Smooth muscle cell (in vitro differentiated cells): ENCODE measurements around the gene TIPIN. TPM values are rescaled to one million over a fixed set of nuclear protein-coding genes. Genes with fewer than 3 reads are reported as not detected.
A peak's percentile ranks its signal among the peaks of the same experiment; 100 is the strongest.
"Not testable (repeated sequence)": the region's sequence is repeated elsewhere in the genome, so short reads cannot be mapped to it uniquely, and the experiment has no call there.

Experiments
- DNase-seq: peaks from one replicate; lab custom pipeline; 2025; ENCODE audit not compliant: unreplicated experiment; lab: John Stamatoyannopoulos, UW
- H2AFZ ChIP-seq: fragments of 200-600 bp; sonication (generic); 2 replicates; pipeline ENCODE4 v1.6.0; 2016; ENCODE audit warnings: antibody characterized with exemption, low read depth, mild to moderate bottlenecking
- H3F3A ChIP-seq: fragments of 200-600 bp; sonication (generic); 2 replicates; pipeline ENCODE4 v1.6.0; 2017; ENCODE audit warnings: antibody characterized with exemption, low read depth
- H3K27ac ChIP-seq: fragments of 200-600 bp; sonication (generic); 2 replicates; pipeline ENCODE4 v1.5.1; 2016; ENCODE audit warnings: low read depth, mild to moderate bottlenecking
- H3K27me3 ChIP-seq: fragments of 200-600 bp; sonication (generic); 2 replicates; pipeline ENCODE4 v1.6.1; 2016; ENCODE audit warnings: low read depth, mild to moderate bottlenecking
- H3K36me3 ChIP-seq: fragments of 200-600 bp; sonication (generic); 2 replicates; pipeline ENCODE4 v1.5.1; 2016; ENCODE audit warnings: low read depth
- H3K4me1 ChIP-seq: fragments of 200-600 bp; sonication (generic); 2 replicates; pipeline ENCODE4 v1.5.1; 2016; ENCODE audit warnings: low read depth
- H3K4me2 ChIP-seq: fragments of 200-600 bp; sonication (generic); 2 replicates; pipeline ENCODE4 v1.6.0; 2016; ENCODE audit warnings: mild to moderate bottlenecking
- H3K4me3 ChIP-seq: fragments of 200-600 bp; sonication (generic); 2 replicates; pipeline ENCODE4 v1.5.1; 2016; ENCODE audit warnings: mild to moderate bottlenecking
- H3K79me2 ChIP-seq: fragments of 200-600 bp; sonication (generic); 2 replicates; pipeline ENCODE4 v1.6.0; 2016; ENCODE audit warnings: low read depth, mild to moderate bottlenecking
- H3K9ac ChIP-seq: fragments of 200-600 bp; sonication (generic); 2 replicates; pipeline ENCODE4 v1.6.0; 2016; ENCODE audit warnings: low read depth
- H3K9me3 ChIP-seq: fragments of 200-600 bp; sonication (generic); replicated peaks from 2 replicates; pipeline ENCODE4 v1.5.1; 2016; ENCODE audit warnings: low read depth
- H4K20me1 ChIP-seq: fragments of 200-600 bp; sonication (generic); 2 replicates; pipeline ENCODE4 v1.6.0; 2016; ENCODE audit warnings: low read depth
- WGBS: methylation state at CpG from one replicate; pipeline ENCODE4 v1.1.7; 2016; ENCODE audit warnings: low lambda C conversion rate; 5-methylcytosine and 5-hydroxymethylcytosine counted together
- polyA plus RNA-seq: library from polyadenylated mRNA; unstranded; fragments of >200 nt; fragmentation: Nextera tagmentation; extraction: Ambion mirVana; gene quantifications from 2 replicates; pipeline ENCODE4 v1.2.1, GENCODE V29; 2016
- total RNA-seq: library from RNA; depleted of rRNA; stranded (reverse); fragments of >200 nt; gene quantifications from 2 replicates; pipeline ENCODE4 v1.2.3, GENCODE V29; 2014
- TF ChIP-seq, protein P1 (sequence below): fragments of 200-600 bp; sonication (generic); IDR thresholded peaks from 2 replicates; pipeline ENCODE4 v1.5.1; 2017; ENCODE audit warnings: borderline replicate concordance, mild to moderate bottlenecking, antibody characterized with exemption; ENCODE audit not compliant: insufficient read depth, poor library complexity, severe bottlenecking

Gene TIPIN
- total and polyA plus RNA-seq, 2 experiments from 2014 or later: 9.8 to 9.9 TPM

DNA sequence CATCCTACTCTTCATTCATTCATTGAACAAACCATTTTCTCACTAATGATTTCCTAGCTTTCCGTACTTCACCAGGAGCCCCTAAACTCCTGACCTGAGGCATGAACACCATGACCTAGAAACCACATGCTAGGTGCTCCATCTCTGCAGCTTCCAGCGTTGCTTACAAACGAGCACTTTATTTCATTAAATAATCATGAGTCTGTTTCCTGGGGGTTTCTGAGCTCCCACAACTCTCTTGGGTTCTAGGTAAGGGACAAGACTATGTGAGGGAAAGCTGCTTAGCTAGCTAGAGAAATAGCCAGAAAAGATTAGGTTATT lies 31.5 kb upstream of the TIPIN start:
- peaks cover 9% of the 10 kb centered on the region for H3K4me1 ChIP-seq
- peak overlapping the region; percentile 63 for H3K4me3 ChIP-seq
- H3K27ac ChIP-seq: peak overlapping the region; percentile 91
- no peaks in the 10 kb centered on the region for H3F3A ChIP-seq
- H3K9ac ChIP-seq: peak overlapping the region; percentile 92
- no peaks in the 10 kb centered on the region for H3K9me3 ChIP-seq
- no peaks in the 10 kb centered on the region for H3K36me3 ChIP-seq
- peaks cover 56% of the 10 kb centered on the region for H4K20me1 ChIP-seq
- peak overlapping the region; percentile 86 for H3K4me2 ChIP-seq
- TF ChIP-seq, protein P1, sequence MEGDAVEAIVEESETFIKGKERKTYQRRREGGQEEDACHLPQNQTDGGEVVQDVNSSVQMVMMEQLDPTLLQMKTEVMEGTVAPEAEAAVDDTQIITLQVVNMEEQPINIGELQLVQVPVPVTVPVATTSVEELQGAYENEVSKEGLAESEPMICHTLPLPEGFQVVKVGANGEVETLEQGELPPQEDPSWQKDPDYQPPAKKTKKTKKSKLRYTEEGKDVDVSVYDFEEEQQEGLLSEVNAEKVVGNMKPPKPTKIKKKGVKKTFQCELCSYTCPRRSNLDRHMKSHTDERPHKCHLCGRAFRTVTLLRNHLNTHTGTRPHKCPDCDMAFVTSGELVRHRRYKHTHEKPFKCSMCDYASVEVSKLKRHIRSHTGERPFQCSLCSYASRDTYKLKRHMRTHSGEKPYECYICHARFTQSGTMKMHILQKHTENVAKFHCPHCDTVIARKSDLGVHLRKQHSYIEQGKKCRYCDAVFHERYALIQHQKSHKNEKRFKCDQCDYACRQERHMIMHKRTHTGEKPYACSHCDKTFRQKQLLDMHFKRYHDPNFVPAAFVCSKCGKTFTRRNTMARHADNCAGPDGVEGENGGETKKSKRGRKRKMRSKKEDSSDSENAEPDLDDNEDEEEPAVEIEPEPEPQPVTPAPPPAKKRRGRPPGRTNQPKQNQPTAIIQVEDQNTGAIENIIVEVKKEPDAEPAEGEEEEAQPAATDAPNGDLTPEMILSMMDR: no peak
- no peak overlapping the region for H2AFZ ChIP-seq
- no peaks in the 10 kb centered on the region for H3K27me3 ChIP-seq
- 33% methylated on average over 3 of the region's 3 CpGs for WGBS
- no peak for DNase-seq
- H3K79me2 ChIP-seq: peaks cover 56% of the 10 kb centered on the region

DNA sequence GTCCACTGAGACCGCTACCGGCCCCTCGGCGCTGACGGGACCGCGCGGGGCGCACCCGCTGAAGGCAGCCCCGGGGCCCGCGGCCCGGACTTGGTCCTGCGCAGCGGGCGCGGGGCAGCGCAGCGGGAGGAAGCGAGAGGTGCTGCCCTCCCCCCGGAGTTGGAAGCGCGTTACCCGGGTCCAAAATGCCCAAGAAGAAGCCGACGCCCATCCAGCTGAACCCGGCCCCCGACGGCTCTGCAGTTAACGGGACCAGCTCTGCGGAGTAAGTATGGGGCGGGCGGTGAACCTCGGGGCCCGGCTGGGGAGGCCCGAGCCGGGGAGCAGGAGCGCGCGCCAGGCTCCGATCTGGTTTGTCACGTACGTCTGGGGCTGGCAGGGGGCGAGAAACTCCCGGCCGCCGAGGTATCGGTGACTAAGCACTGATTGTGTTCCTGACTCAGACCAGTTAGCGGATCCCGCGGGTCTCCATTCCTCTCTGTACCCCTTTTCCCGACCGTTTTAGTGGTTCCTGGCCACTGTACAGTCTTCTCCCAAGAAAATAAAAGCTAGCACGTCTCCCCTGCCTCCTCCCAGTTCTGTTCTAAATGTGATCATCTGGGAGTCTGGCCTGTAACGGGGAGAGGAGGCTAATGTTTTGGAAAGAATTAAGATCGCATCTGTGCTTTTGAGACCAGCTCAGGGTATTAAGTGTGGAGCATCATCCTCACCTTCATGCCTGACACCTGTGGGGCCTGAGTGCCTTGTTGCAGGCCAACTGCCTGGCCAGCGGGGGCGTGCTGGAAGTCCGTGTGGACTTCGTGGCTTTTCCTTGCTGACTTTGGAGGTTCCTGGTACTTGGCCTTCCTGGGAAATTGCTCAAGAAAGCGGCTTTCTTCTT lies 30.9 kb upstream of the TIPIN start:
- H3K4me1 ChIP-seq: peaks cover 9% of the 10 kb centered on the region
- H3K4me3 ChIP-seq: peak overlapping the region; percentile 63
- peak overlapping the region; percentile 92 for H3K9ac ChIP-seq
- no peaks in the 10 kb centered on the region for H3K9me3 ChIP-seq
- H3K36me3 ChIP-seq: no peaks in the 10 kb centered on the region
- H3F3A ChIP-seq: no peaks in the 10 kb centered on the region
- peak overlapping the region; percentile 60 for H2AFZ ChIP-seq
- no peaks in the 10 kb centered on the region for H3K27me3 ChIP-seq
- peaks cover 50% of the 10 kb centered on the region for H3K79me2 ChIP-seq
- 1% methylated on average over 48 of the region's 62 CpGs for WGBS
- TF ChIP-seq, protein P1: no peak
- peak; percentile 60 for DNase-seq
- H4K20me1 ChIP-seq: peaks cover 50% of the 10 kb centered on the region
- H3K4me2 ChIP-seq: peak overlapping the region; percentile 86
- H3K27ac ChIP-seq: peak overlapping the region; percentile 91

DNA sequence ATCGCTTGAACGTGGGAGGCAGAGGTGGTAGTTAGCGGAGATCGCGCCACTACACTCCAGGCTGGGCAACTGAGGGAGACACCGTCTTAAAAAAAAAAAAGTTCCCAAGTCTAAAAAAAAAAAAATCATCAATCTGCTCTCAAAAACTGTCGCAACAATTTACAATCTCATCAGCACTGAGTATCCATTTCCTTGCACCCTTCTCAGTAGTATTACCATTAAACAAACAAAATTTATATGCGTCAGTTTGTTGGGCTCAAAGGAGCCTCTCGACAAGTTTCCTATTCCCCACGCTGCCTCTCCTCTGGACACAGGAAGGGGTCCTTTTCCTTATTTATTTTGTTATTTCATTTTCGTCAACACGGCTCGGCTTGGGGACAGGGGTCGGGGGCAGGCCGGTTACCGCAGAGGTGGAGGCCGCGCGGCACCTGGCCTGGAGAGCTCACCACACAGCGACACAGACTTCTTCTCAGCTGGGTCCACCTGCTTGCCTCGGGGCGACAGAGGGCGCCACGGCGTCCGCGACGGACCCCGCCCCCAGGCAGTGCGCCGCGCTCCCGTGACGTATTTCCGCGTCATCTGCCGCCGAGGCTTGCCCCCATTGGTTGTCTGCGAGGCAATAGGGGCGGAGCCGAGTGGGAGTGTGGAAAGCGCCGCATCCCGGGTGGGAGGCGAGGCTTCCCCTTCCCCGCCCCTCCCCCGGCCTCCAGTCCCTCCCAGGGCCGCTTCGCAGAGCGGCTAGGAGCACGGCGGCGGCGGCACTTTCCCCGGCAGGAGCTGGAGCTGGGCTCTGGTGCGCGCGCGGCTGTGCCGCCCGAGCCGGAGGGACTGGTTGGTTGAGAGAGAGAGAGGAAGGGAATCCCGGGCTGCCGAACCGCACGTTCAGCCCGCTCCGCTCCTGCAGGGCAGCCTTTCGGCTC lies 30.0 kb upstream of the TIPIN start, which contains the start of gene MAP2K1:
Gene MAP2K1 (plus strand): TSS at position 709 of the 920 bp plus-strand sequence. CDS start 436 bp downstream, outside the sequence.
- peaks cover 40% of the 10 kb centered on the region for H4K20me1 ChIP-seq
- H3F3A ChIP-seq: no peaks in the 10 kb centered on the region
- no peaks in the 10 kb centered on the region for H3K9me3 ChIP-seq
- H2AFZ ChIP-seq: peak within 1 kb of the TSS; percentile 74
- H3K4me1 ChIP-seq: peaks cover 9% of the 10 kb centered on the region
- H3K27me3 ChIP-seq: no peaks in the 10 kb centered on the region
- H3K27ac ChIP-seq: peak within 1 kb of the TSS; percentile 91
- TF ChIP-seq, protein P1: peak; percentile 44
- peak within 1 kb of the TSS; percentile 86 for H3K4me2 ChIP-seq
- DNase-seq: peak; percentile 93
- 15% methylated on average over 42 of the region's 69 CpGs for WGBS
- no peaks in the 10 kb centered on the region for H3K36me3 ChIP-seq
- H3K4me3 ChIP-seq: peak within 1 kb of the TSS; percentile 63
- peaks cover 40% of the 10 kb centered on the region for H3K79me2 ChIP-seq
- peak within 1 kb of the TSS; percentile 92 for H3K9ac ChIP-seq

DNA sequence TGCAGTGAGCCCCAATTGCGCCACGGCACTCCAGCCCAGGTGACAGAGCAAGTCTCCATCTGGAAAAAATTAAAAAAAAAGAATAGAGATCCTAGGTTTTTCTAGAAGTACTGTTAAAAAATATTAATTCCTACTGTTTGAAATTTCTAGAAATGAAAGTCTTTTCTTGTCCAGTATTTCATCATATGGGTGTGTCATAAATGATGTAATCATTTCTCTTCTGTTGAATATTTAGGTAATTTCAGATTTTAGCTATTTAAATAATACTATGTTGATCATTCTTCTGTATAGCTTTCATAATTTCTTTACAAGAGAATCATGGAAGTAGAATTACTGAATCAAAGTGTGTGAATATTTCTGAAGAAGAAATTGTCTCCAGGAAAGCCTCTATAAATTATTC lies 24.9 kb upstream of the TIPIN start:
- WGBS: 100% methylated on average over 2 of the region's 2 CpGs
- H3K4me3 ChIP-seq, DNase-seq, H3K9ac ChIP-seq, H3K4me1 ChIP-seq, H3K36me3 ChIP-seq, H2AFZ ChIP-seq, H3K79me2 ChIP-seq, H3K4me2 ChIP-seq, H4K20me1 ChIP-seq, H3F3A ChIP-seq, H3K9me3 ChIP-seq, H3K27me3 ChIP-seq, H3K27ac ChIP-seq: not testable (repeated sequence)
